OCI-LY1 (cell line): ENCODE results near the gene HEBP1.

Experiments used
- CTCF ChIP-seq: fragments of 200-600 bp; sonication (generic), shearing (Covaris generic); IDR thresholded peaks from 2 replicates; pipeline ENCODE4 v1.5.1; 2017; ENCODE audit warnings: mild to moderate bottlenecking, antibody characterized with exemption, low read length, moderate library complexity, mixed read lengths
- EZH2 ChIP-seq: fragments of 200-600 bp; sonication (generic), shearing (Covaris generic); IDR thresholded peaks from 2 replicates; pipeline ENCODE4 v1.8.0; 2017; ENCODE audit warnings: borderline replicate concordance, mixed run types, mild to moderate bottlenecking, antibody characterized with exemption, low read length, moderate library complexity, mixed read lengths

- TF ChIP-seq CTCF, result no peak
- TF ChIP-seq EZH2, result no peak
These were observed 650 bp downstream of the HEBP1 start for GRCh38 chr12:12999271-12999958.
